Stimulated activated CD4-positive, alpha-beta T cell treated with anti-CD3 and anti-CD28 coated beads, TNF-alpha, amount 100 ng/mL, for 48 hours (primary cell): ENCODE data around the gene NPB.
A peak's percentile ranks its signal among the peaks of the same experiment; 100 is the strongest.

Experiments
- DNase-seq, 3 donors: peaks; one replicate each; pipeline ENCODE4 v3.0.0-alpha.2; 2020; ENCODE audit warnings: low read depth in 3 of 3

Gene NPB

DNA sequence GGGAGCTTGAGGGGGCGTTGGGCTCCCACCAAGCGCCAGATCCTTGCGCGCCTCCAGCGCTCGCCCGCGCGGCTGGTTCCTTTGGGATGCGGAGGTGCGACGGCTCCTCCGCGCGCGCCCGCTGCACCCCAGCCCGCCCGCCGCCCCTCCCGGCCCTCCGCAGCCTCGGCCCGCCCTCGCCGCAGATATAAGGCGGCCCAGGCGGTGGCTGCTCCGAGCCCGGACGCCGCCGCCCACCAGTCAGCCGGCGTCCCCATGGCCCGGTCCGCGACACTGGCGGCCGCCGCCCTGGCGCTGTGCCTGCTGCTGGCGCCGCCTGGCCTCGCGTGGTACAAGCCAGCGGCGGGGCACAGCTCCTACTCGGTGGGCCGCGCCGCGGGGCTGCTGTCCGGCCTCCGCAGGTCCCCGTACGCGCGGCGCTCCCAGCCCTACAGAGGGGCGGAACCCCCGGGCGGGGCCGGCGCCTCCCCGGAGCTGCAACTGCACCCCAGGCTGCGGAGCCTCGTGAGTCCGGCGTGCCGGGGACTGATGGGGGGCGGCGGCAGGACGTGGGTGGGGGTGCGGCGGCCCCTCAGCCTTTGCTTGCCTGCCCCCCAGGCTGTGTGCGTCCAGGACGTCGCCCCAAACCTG lies at the start of gene NPB:
NPB (plus strand) TSS at position 216 of the 630 bp plus-strand sequence; CDS start at position 256, 40 bp downstream.
- no peak for DNase-seq

- no peak for DNase-seq
These were observed 46.9 kb upstream of the NPB start for GRCh38 chr17:81854974-81855774.

- no peak for DNase-seq
These were observed 43.7 kb upstream of the NPB start for GRCh38 chr17:81858170-81858966.

- DNase-seq: no peak
These were observed 42.8 kb upstream of the NPB start for GRCh38 chr17:81858967-81859905.

DNA sequence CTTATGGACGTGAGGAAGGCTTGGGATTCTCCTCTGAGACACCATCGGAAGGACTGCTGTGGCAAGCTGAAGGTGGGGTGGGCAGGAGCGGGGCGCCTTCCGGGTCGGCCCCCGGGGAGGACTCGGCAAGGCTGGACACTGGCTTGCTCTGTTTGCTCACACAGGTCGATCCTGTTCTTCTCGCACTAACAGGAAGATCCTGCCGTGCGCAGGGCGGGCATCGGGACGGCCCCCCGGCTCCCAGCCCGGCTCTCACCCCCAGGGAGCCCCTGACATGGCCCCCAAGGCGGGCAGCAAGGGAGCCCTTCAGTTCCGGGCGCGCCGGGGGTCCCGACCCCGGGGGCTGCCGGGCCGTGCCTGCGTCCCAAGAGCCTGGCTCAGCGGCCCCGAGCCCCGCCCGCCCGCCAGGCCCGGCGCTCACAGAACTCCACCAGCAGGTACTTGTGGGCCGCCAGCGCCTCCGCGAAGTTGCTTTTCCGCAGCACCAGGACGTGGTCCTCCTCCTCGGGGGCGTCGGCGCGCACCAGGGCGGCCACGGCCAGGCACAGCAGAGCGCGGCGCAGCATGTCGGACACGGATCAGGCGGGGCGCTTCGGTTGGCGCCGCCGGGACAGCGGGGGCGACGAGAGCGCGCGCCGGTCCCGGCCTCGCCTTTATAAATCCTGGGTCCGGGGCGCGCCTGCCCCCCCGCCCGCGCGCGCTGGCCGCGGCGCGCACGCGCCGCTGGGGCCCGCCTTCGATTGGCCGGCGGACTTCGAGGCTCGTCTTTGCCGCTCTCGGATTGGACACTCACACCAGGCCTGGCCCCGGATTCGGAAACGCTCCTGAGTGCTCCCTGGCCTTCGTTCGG lies 41.9 kb upstream of the NPB start, which contains the start of gene P4HB:
P4HB (minus strand) TSS at position 630 of the 850 bp plus-strand sequence; CDS start at position 566, 64 bp downstream.
- DNase-seq: no peak

DNA sequence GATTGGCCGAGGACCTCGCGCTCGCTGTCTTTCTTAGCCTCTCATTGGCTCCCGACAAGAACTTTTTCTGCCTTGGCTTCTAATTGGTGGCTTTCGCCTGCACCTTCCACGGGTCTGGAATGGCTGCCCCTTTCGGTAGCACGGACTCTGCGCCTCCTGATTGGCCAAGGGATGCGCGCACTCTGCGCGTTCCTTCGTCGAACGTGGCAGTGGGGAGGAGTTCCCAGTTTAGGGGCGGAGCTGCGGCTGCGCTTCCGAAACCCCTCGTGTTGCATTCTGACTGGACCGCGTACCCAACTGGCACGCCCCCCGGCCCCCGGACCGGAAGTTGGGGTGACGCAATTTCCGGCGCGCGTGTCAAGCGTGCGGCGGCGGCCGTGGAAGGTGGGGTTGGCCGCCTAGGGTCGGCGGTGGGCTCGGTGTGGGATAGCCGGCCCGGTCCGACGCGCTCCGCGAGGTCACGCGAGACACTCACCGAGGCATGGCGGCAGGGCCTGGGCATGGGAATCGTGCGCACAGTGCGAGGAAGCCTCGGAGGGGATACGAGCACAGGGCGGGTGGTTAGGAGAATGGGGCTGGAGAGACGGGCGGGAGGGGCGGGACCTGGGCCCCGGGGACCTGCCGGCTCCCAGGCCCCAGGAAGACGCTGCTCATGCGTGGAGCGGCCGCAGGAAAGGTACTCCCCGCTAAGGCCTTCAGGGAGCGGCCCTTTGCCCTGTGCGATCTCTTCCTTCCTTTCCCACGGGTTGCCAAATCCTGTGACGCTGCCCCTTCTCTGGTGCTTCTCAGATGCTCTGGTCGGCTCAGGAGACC lies 41.1 kb upstream of the NPB start:
- DNase-seq: peak; percentile 98 to 99 (median 99)

DNA sequence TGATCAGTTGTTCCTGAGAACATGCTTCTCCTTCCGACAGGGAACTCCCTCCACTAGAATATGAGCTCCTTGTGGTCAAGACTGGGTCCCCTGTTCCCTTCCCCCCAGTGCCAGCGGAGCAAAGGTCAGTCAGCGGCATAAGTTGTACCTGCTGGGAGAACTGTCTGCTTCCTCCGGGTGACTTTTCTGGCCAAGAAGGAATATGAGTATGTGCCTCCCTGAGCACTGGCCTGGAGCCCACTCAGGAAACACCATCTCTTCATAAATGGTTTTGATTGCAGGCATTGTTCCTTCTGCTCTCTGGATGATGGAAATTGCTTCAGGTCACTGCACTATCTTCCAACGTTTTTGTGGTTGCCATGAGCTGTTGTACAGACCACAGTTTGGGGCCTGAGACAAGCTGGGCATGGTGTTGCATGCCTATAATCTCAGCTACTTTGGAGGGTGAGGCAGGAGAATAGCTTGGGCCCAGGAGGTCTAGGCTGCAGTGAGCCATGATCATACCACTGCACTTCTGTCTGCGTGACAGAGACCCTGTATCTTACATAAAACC lies 38.8 kb upstream of the NPB start:
- DNase-seq: no peak

GRCh38 chr17:81863833-81864768 lies 37.9 kb upstream of the NPB start:
- DNase-seq: no peak

DNA sequence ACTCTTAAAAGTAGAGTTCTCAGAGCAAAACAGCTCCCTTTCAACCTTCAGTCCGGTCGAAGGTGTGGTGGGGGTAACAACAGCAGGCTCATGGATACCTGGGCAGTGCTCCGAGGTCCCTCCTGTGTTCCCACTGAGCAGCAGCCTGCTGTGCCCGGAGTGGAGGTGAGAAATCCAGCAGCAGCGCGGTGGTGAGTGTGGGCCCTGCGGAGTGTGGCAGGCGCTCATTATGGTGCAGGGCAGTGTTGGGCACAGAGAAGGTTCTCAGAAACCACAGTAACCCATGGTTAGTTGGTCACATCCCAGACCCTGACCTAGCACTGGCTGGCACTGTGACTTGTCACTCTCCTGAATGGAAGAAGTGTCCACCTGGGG lies 36.7 kb upstream of the NPB start:
- no peak for DNase-seq

DNA sequence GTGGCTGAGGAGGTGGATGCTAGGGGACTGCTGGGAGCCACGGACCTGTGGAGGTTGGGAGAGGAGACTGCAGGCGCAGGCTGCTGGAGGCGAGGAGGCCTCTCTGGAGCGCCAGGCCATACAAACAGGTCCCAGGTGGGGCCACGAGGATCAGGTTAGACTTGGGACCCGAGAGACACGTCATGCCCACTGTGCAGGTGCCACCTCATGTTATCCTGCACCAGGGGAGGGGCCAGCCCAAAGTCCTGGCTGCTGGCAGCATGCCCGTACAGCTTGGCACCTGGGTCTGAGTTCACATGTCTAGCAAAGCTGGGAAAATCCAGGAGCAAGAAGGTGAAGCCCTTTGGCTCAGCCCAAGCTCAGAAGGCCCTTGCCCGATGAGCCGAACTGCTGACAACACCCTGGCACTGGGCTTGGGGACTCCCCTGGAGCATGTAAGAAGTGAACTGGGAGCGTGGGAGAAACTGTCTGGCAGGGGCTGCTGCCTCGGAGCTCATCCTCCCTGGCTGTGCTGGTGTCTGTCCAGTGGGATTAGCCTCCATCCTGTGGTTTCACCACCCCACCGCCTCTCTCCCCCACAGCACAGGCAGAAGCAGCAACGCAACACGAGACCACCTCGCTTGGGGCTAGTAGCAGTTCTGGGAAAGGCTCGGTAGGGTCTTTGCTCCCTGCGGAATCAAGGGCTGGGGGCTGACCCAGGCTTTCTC lies 36.2 kb upstream of the NPB start:
- no peak for DNase-seq

DNA sequence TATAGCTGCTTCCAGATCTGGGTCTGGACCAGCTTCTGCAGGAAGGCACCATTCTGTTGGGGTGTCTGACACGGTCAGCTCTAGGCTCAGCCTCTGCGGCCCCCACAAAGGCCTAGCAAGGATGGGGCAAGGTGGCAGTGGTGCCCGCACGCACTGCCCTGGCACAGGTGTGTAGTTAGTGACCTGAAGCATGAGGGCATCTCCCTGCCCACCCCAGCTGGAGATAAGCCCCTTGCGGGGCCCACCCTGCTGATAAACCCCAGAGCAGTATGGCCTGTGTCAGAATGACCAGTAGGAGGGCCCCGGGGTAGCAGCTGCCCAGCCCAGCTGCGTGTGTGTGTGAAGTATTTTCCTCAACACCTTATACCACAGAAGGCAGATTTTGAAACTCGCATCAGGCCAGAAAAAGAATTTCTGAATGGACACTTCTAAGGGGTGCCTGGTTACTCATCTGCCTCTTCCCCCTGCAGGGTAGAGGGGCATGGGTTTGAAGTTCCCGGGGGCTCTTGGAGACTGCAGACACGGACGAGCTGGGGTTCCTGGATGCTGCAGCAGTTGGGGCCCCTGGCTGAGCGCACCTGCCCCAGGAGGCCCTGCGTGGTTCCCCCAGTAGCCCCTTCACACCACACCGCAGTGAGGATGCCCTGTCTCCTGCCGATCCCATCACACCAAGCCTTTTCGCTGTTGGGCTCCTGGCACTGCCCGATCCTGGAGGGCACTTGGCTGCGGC lies 35.4 kb upstream of the NPB start:
- no peak for DNase-seq

DNA sequence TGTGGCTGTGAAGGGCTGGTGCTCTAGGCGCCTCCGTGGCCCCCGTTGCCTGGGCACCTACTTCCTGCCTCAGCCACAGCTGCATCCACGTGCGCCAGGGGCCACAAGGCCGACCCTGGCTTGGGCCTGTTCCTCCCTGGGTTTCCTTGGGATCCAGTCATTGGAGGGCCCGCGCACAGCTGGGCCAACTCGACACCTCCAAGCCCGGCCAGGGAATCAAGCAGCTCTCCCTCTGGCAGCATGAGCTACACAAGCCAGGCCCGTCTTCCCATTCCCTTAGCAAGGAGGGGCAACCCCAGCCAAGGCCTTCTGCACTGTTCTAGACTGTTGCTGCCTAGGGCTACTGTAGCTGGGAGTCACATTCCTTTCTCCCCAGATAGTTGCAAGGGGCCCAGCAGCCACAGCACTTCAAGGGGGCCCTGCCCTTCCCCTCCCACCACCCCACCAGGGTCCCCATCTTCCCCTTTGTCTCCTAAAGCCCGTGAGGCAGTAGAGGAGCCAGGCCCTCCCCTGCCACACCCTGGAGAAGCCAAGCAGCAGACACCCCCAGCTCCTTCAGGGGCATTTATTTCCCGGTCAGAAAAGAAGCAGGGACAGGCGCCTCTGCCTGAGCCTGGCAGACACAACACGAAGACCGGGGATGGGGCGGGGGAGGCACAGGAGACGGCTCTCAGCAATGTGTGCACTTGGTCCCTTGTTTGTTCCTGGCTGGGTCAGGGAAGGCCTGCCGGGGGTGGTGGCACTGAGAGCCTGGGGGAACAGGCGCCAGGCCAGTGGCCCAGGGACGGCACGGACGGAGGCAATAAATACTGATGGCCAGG lies 34.7 kb upstream of the NPB start:
- no peak for DNase-seq

DNA sequence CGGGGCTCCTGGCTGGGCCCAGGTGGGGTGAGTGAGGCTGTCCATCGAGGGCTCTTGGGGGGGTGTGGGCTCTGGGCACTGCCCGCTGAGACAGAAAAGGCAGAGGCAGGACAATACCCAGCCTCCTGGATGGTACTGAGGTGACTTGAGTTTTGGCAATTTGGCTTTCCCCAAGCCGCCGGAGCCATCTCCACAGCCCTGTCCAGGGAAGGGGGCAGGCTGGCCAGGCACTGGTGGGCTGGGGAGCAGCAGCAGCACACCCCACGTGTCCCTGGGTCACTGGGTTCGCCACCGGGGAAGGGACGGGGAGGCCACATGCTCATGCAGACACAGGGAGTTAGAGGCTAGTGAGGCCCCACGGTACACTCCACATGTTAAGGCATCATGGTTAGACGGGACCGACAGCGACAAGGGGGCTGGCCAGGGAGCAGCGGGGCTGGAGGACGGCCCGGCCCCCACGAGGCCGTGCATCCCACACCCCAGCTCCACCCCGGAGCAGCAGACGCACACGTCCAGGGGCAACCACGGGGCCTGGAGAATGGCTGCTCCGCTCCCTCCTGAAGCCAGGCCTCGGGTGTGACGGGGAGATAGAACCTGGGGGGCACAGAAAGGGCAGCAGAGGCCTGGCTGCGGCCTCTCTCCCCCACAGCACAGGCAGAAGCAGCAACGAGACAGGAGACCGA lies 33.9 kb upstream of the NPB start:
- DNase-seq: no peak

- no peak for DNase-seq
These were observed 33.3 kb upstream of the NPB start for GRCh38 chr17:81868674-81869220.
